Activated naive CD4-positive, alpha-beta T cell treated with Interleukin-2 at 50 U/mL for 16 hours (primary cell): ENCODE results near the gene ATP13A3.

Experiments
- DNase-seq: peaks from one replicate; pipeline ENCODE4 v3.0.0-alpha.2; 2020

The ATP13A3 gene

GRCh38 chr3:194431554-194431953 is 55.2 kb downstream of the ATP13A3 start:
- no peak for DNase-seq

- DNase-seq, result no peak
Observed at GRCh38 chr3:194425399-194425798, 61.4 kb downstream of the ATP13A3 start.

GRCh38 chr3:194424953-194425352 is 61.8 kb downstream of the ATP13A3 start:
- DNase-seq, result no peak

- no peak for DNase-seq
Observed at GRCh38 chr3:194424373-194424772, 62.4 kb downstream of the ATP13A3 start.

GRCh38 chr3:194423317-194423716 is 63.5 kb downstream of the ATP13A3 start:
- no peak for DNase-seq

- no peak for DNase-seq
Observed at GRCh38 chr3:194422188-194422587, 64.6 kb downstream of the ATP13A3 start.

- no peak for DNase-seq
Observed at GRCh38 chr3:194418671-194419070, 68.1 kb downstream of the ATP13A3 start.

- no peak for DNase-seq
Observed at GRCh38 chr3:194407423-194407822, 79.4 kb downstream of the ATP13A3 start.

GRCh38 chr3:194405766-194406165 is 81.0 kb downstream of the ATP13A3 start:
- no peak for DNase-seq

- DNase-seq, result no peak
Observed at GRCh38 chr3:194404365-194405140, 82.2 kb downstream of the ATP13A3 start.

- no peak for DNase-seq
Observed at GRCh38 chr3:194401868-194402329, 84.9 kb downstream of the ATP13A3 start.

GRCh38 chr3:194401346-194401745 is 85.5 kb downstream of the ATP13A3 start:
- no peak for DNase-seq

- DNase-seq, result no peak
Observed at GRCh38 chr3:194399874-194400411, 86.9 kb downstream of the ATP13A3 start.

GRCh38 chr3:194399166-194399565 is 87.6 kb downstream of the ATP13A3 start, which contains the start of gene GP5:
TSS of gene GP5 (minus strand) at chr3:194399266. CDS start at chr3:194398282, 984 bp downstream.
- no peak for DNase-seq

GRCh38 chr3:194397757-194398312 is 89.0 kb downstream of the ATP13A3 start:
- DNase-seq, result peak; percentile 19

GRCh38 chr3:194396859-194397756 is 89.7 kb downstream of the ATP13A3 start:
- DNase-seq, result peak; percentile 17

- DNase-seq, result no peak
Observed at GRCh38 chr3:194396539-194396858, 90.3 kb downstream of the ATP13A3 start.

- DNase-seq, result peak; percentile 50
Observed at GRCh38 chr3:194395778-194396538, 90.8 kb downstream of the ATP13A3 start.

GRCh38 chr3:194395212-194395611 is 91.6 kb downstream of the ATP13A3 start:
- DNase-seq, result no peak

GRCh38 chr3:194392576-194392975 is 94.2 kb downstream of the ATP13A3 start:
- no peak for DNase-seq

- DNase-seq, result no peak
Observed at GRCh38 chr3:194390835-194391234, 96.0 kb downstream of the ATP13A3 start.

GRCh38 chr3:194389269-194389668 is 97.5 kb downstream of the ATP13A3 start:
- DNase-seq, result no peak
